Anterior cingulate cortex (tissue), 58 donors: ENCODE data around the gene AASS.

Source experiments
- DNase-seq, 58 donors: peaks; one replicate each; lab custom pipeline; 2025; lab: John Stamatoyannopoulos, UW

AASS gene

DNA sequence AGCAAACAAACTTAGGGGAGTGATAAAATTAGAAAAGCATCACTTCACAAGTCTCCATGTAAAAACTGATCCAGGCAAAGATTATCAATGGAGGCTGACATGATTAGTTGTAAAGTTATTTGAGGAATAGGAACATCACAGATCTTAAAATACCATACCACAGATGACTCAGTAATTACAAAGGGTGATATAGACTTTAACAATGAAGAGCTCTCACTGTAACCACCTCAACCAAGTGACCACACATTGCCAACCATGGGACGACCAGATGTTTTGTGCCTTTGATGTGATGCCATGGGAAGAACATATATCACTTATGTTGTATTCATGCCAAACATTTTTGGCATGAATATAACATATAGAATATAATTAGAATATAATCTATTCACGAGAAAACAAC lies 11.7 kb downstream of the AASS start:
- no peak for DNase-seq

GRCh38 chr7:122123746-122124145 lies 20.3 kb downstream of the AASS start:
- DNase-seq: no peak

- DNase-seq: no peak
Measured at GRCh38 chr7:122118757-122119156, 25.3 kb downstream of the AASS start.

DNA sequence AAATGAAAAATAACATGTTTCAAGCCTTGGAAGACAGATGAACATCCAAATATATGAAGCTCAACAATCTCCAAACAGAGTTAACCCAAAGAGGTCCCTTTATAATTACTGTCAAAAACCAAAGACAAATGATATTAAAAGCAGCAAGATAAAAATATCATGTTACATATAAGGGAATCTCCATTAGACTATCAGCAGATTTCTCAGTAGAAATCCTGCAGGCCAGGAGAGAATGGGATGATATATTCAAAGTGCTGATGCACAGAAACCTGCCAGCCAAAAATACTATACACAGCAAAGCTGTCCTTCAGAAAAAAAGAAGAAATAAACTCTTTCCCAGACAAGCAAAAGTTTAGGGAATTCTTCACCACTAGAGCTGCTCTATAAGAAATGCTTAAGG lies 41.0 kb downstream of the AASS start:
- no peak for DNase-seq

DNA sequence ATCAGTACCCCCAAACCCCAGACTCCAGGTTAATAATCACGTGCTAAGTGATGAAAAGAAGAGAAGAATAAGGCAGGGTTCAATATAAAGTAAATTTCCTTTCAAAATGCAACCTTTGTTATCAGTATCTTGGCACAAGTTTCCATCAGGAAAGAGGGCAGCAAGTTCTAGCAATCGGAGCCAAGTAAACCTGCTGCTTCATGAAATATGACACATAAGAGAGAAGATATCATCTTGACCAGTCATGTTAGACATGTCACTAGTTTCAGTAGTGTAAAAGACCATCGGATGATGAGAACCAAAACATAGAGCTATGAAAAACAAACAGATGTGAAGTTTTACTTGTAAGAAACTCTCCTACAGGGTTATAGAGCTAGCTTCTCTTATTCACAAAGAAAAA lies 44.0 kb downstream of the AASS start:
- DNase-seq: no peak

DNA sequence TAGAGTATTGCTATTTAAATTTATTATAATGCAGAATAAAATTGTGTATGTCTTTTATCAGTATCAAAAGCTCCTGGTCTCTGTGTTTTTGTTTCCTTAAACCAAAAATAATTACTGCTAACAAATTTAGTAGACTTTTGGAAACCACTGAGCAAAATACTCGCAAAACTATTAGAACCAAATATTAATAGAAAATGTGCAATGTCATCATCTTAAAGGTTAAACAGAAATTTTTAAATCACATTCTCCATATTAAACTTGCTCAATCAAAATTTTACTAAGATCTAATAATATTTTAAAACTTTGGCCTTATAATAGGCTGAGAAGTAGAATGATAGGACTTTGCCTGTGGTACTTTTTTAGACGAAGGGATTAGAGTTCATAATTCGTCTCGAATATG lies 48.4 kb downstream of the AASS start:
- no peak for DNase-seq

DNA sequence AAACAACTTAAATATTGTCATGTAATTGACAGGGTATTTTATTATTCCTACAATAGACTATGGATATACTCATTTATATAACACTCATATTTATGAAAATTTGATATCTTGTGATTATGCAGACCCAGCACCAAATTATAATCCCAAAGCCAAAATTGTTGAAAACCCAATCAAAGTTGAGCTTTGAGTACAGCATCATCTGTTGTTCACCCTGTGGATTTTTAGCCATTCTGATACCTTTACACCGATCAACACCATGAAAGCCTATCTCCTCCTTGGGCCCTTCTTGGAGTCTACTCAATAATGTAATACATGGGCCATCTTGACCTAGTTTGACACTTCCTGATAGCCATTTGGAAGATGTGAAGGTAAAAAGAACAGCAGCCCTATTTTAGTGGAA lies 49.5 kb downstream of the AASS start:
- no peak for DNase-seq

DNA sequence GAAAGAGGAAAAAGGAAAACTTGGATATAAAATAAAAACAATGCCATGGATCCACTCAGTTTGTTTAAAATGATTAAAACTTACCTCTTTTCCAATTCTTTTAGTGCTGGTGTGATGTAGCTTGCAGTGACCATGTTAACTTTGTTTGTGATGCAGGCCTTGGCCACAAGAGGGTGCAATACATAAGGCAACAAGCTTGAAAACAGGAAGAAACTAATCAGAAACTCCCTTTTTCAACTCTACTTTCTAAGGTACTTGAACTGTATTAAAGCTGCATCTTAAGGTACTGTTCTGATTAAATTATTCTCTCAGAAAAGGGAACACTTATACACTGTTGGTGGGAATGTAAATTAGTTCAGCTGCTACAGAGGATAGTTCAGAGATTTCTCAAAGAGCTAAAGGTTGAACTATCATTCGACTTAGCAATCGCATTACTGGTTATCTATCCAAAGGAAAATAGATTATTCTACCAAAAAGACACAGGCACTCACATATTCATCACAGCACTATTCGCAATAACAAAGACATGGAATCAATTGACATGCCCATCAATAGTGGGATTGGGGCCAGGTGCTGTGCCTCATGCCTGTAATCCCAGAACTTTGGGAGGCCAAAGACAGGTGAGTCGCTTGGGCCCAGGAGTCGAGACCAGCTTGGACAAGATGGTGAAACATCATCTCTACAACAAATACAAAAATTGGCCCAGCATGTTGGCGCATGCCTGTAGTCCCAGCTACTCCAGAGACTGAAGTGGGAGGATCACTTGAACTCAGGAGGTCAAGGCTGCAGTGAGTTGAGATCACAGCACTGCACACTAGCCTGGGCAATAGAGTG lies 50.9 kb downstream of the AASS start:
- peak in 46 of 58 donors; percentile 0 to 69 (median 10) for DNase-seq

- no peak for DNase-seq
Measured at GRCh38 chr7:122082670-122083069, 61.4 kb downstream of the AASS start.

DNA sequence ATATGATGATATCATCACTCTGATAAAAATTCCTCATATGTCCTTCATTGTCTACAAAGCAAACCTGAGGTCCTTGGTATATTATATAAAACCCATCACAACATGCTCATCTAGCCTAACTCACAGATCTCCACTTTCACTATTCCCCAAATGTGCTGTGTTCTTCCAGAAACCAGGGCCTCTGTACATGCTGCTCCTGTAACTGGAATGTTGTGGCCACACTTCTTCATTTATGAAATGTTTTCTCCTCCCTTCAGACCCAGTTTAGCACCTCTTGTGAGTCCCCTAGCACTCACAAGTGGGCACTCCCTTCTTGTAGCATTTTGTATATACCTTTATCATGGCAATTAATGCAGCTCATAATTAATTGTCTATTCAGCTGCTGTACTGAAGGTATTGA lies 61.9 kb downstream of the AASS start:
- no peak for DNase-seq

DNA sequence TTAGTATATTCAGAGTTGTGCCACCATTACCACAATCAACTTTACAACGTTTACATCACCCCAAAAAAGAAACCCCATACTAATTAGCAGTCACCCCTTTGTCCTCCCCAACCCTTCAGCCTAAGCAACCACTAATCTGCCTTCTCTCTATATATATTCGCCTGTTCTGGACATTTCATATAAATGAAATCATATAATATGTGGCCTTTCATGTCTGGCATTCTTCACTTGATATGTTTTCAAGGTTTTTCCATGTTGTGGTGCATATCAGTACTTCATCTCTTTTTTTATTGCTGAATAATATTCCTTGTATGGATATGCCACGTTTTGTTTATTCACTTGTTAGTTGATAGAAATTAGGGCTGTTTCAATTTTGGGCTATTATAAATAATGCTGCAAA lies 70.4 kb downstream of the AASS start:
- no peak for DNase-seq

DNA sequence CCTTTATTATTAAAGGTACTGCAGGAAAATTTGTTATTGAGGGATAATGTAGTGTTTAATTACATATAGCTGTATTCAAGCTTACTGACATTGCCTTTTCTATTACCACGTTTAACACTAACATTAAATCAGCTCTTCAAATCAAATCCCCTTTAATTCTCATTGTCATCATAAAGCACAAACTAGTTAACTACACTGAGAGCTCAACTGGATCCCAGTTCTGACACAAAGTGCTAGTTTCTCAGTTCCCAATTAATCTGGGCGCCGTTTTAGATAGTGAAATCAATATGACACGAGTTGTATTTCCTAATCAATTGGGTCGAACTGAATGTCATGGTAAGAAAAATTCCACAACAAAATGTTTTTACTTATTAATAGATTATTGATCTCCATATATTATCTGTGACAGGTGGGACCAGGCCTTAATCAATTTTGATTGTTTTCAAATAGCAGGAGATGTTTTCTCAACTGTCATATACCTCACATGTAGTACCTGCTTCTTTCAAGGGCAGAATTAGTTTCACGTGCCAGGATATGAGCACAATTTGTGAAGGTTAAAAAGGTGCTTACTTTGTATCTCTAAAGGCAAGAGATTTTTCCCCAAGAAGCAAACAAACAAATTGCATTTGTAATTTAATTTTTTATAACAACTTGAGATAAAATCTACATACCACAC lies 71.0 kb downstream of the AASS start:
- DNase-seq: no peak

DNA sequence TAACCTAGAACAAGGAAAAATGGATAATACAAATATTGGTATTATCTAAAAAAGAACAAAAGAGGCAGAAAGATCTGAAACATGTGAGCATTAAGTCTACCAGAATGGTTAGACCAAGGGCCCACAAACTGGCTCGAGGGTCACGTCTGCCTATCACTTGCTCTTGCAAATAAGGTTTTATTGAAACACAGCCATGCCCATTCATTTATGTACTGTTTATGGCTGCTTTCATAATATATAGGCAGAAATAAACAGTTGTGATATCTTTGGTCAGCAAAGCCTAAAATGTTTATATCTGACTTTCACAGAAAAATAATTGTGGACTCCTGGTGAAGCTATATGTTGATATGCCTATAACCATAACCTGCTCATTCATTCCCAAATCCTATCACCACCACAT lies 71.8 kb downstream of the AASS start:
- DNase-seq: no peak

GRCh38 chr7:122070834-122071233 lies 73.2 kb downstream of the AASS start:
- no peak for DNase-seq

DNA sequence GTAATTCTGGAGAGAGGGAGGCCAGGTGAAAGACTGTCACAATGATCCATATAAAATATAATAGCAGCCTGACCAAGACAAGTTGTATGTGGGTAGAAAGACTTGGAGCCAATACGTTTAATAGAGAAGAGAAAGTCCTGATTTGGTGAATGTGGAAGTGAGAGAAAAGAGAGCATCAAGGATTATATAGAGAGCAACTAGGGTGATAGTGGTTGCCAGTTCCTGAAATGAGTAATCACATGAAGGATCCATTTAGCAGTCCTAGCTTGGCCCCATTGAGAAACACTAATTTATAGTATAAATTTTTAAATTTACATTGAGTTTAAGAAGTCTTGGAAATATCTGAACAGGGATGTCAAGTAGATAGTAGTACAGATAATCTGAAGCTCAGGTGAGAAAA lies 74.0 kb downstream of the AASS start:
- DNase-seq: no peak

DNA sequence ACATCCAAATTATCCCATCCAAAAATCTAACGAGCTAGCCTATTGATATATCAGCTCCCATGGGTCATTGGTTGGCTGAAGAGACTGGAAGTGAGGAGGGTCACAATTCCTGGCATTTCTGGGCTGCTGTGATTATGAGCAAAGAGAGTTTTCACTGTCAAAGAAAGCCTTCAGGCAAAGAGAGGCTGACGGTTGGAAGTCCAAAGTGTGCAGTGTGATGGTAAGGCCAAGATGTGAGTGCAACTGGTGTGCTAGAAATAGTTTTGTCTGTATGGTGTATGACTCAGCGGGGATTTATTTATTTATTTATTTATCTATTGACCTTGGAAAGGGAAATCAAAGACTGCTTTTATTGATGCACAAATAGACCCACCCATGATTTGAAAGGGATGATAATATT lies 75.0 kb downstream of the AASS start:
- DNase-seq: no peak

- DNase-seq: no peak
Measured at GRCh38 chr7:122068046-122068445, 76.0 kb downstream of the AASS start.

DNA sequence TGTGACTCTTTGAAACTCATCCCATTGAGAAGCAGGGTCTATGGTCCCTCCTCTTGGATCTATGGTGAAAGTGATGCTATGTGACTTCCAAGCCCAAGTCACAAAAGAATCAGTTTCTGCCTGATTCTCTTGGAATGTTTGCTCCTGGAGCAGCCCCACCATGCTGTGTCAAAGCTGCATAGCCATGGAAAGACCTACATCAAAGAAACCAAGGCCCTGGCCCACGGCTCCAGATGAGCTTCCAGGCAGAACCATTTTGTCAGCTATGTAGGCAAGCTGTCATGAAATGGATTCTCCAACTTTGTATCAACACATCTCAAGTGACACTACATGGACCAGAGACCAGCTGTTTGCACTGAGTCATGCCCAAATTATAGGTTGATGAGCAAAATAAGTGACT lies 77.0 kb downstream of the AASS start:
- DNase-seq: no peak

DNA sequence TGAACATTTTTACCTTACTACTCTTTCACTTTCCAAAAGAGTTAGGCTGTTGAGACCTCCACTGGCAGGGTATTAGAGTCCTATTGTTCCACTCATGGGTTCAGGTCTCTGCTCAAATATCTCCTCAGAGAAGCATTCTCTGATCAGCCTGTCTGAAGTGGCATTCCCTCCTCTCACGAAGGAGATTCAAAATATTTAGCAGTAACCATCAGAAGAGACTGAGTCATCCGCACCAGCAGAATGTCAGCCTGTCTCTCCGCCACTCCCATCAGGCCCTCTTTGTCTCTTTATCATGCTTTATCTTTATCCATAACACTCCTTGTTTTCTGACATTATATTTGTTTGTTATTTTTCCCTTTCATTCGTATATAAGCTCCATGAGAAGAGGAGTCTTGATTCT lies 79.1 kb downstream of the AASS start:
- no peak for DNase-seq

GRCh38 chr7:122063146-122063545 lies 80.9 kb downstream of the AASS start:
- no peak for DNase-seq

- no peak for DNase-seq
Measured at GRCh38 chr7:122059542-122059941, 84.5 kb downstream of the AASS start.

DNA sequence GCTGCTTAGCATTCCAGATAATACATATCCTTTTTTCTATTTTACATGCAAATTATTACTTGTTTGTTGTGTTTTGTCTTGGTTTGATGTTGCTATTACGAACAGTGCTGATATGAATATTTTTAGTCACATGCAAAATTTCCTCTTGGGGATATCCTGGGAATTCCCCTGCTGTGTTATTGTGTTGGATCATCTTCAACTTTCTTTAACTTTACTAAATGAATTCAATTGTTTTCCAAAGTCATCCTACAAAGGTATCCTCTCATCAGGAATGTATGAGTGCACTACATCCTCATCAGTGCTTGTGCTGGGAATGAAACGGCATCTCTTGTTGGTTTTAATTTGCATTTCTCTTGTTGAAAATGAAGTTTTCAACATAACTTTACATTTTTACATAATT lies 87.1 kb downstream of the AASS start:
- no peak for DNase-seq
